ENCODE results near the gene PITPNM3. TPM values are rescaled to one million over a fixed set of nuclear protein-coding genes. Genes with fewer than 3 reads are reported as not detected.
A peak's percentile ranks its signal among the peaks of the same experiment; 100 is the strongest.

PITPNM3 gene
- total and polyA plus RNA-seq, 2 of the 8 experiments (the other 6 are each of a cell fraction or from before 2014, with no cell fraction given): 1.7 to 3.1 TPM

GRCh38 chr17:6456321-6456720 is 100.0 kb downstream of the PITPNM3 start:
- 81% methylated on average over 9 of the region's 9 CpGs; no CpG with 5 or more reads in 1 of the 2 experiments for WGBS, 2 experiments (ENCODE audit: extremely low coverage in 1 of 2, insufficient coverage in 1 of 2, insufficient read length in 1 of 2, insufficient replicate concordance in 2 of 2, low coverage in 1 of 2, low lambda C conversion rate in 2 of 2, missing lambda C conversion rate in 1 of 2)
- no peak overlapping the region for H2AFZ ChIP-seq (ENCODE audit: low read length)
- H2BK120ac ChIP-seq (replicated peaks; ENCODE audit: low read depth, low read length): no peak overlapping the region
- H3K4me1 ChIP-seq (replicated peaks in 1 of 4; ENCODE audit: control insufficient read depth in 3 of 4, insufficient read depth in 4 of 4, low read length in 3 of 4): peaks cover 2 to 49% (median 32%) of the 10 kb centered on the region in 4 experiments
- no peak overlapping the region for H3K56ac ChIP-seq (replicated peaks; ENCODE audit: insufficient read length, low read depth, low read length)
- H3K79me2 ChIP-seq (ENCODE audit: control insufficient read depth in 1 of 2, insufficient read depth in 2 of 2, low read length in 2 of 2): no peaks in the 10 kb centered on the region
- H2BK5ac ChIP-seq (ENCODE audit: low read depth, low read length): no peak overlapping the region; the same call in 1 of the 2 replicates
- no peak overlapping the region for H3K14ac ChIP-seq (ENCODE audit: insufficient read length)
- TF ChIP-seq TCF12 (IDR thresholded peaks at IDR 0.05; ENCODE audit: low read depth, low read length) (no peak), CTBP2 (IDR thresholded peaks at IDR 0.05; ENCODE audit: borderline replicate concordance, insufficient read depth, insufficient read length, low read length) (no peak), JUND (IDR thresholded peaks at IDR 0.05; ENCODE audit: low read length) (no peak), BRCA1 (IDR thresholded peaks at IDR 0.05; ENCODE audit: low read depth, low read length) (no peak), FOSL1 (IDR thresholded peaks at IDR 0.05; ENCODE audit: insufficient read depth, low read depth, low read length) (no peak), RFX5 (IDR thresholded peaks at IDR 0.05; ENCODE audit: borderline replicate concordance, low read depth, low read length) (no peak), RBBP5 (IDR thresholded peaks at IDR 0.05; ENCODE audit: borderline replicate concordance, low read depth, low read length) (no peak), SP4 (IDR thresholded peaks at IDR 0.05; ENCODE audit: low read length) (no peak), CHD1 (IDR thresholded peaks at IDR 0.05; ENCODE audit: low read depth, low read length) (no peak), TEAD4 (IDR thresholded peaks at IDR 0.05; ENCODE audit: low read depth, low read length) (no peak), EP300 (IDR thresholded peaks at IDR 0.05; ENCODE audit: borderline replicate concordance in 1 of 2, low read depth in 2 of 2, low read length in 2 of 2) (no peak), HDAC6 (IDR thresholded peaks at IDR 0.05; ENCODE audit: low read depth, low read length) (no peak)
- H4K5ac ChIP-seq (ENCODE audit: insufficient read length, low read depth, low read length): no peak overlapping the region
- no peaks in the 10 kb centered on the region for H3K79me1 ChIP-seq (ENCODE audit: low read depth, low read length)
- H4K8ac ChIP-seq (ENCODE audit: extremely low read depth, insufficient read depth, low read length): no peak overlapping the region
- H4K91ac ChIP-seq (replicated peaks; ENCODE audit: insufficient read length, low read length): peak overlapping the region; percentile 79
- no peak overlapping the region for H3K23ac ChIP-seq (ENCODE audit: insufficient read length)
- no peak for FAIRE-seq
- H3K27ac ChIP-seq (ENCODE audit: low read depth, low read length): no peak overlapping the region
- peaks cover 12% of the 10 kb centered on the region for H3K23me2 ChIP-seq (ENCODE audit: low read depth, low read length)
- no peak overlapping the region for H3K4ac ChIP-seq (replicated peaks; ENCODE audit: insufficient read length, low read depth, low read length)
- H3K27me3 ChIP-seq (replicated peaks in 1 of 4; ENCODE audit: control insufficient read depth in 3 of 4, extremely low read depth in 1 of 4, insufficient read depth in 3 of 4, low read length in 3 of 4): no peaks in the 10 kb centered on the region; a peak in 3 of 7 replicates
- POLR2A ChIA-PET (ENCODE audit: partially characterized antibody): interaction anchor here (0.6 to 4.4 kb wide), 3 partner anchors 13 to 17 kb away, joined by 3 to 58 read pairs (median 3); partner anchors contain the start of gene PIMREG
- peak overlapping the region; percentile 80; the same call in 1 of the 2 replicates for H2BK12ac ChIP-seq (ENCODE audit: low read depth, low read length)
- no peak overlapping the region for H3K18ac ChIP-seq (ENCODE audit: extremely low read depth, low read length)
- CTCF ChIA-PET (ENCODE audit: partially characterized antibody): no interaction called here
- no peak for DNase-seq (ENCODE audit: low read depth in 1 of 2, low spot score in 2 of 2)
- H3K9me3 ChIP-seq (ENCODE audit: insufficient read depth in 2 of 2, low read depth in 1 of 2, low read length in 1 of 2): no peaks in the 10 kb centered on the region
- peak overlapping the region; percentile 90; the same call in 1 of the 2 replicates for H2BK20ac ChIP-seq (ENCODE audit: low read length)
- H3K36me3 ChIP-seq (ENCODE audit: control insufficient read depth in 2 of 4, insufficient read depth in 4 of 4, low read length in 3 of 4): peaks cover 0 to 3% (median under 1%) of the 10 kb centered on the region in 4 experiments; a peak in 4 of 8 replicates
- no peak overlapping the region; a peak in 1 of 4 replicates for H3K4me2 ChIP-seq (ENCODE audit: insufficient read depth in 1 of 2, low read depth in 2 of 2, low read length in 2 of 2)
- peak overlapping the region; percentile 71; the same call in 1 of the 2 replicates for H2AK5ac ChIP-seq (ENCODE audit: low read depth, low read length)
- H2BK15ac ChIP-seq (ENCODE audit: low read length): peak overlapping the region; percentile 95; the same call in 1 of the 2 replicates
- no peak overlapping the region for H3K4me3 ChIP-seq (ENCODE audit: extremely low read depth in 1 of 4, insufficient read depth in 2 of 4, low read depth in 3 of 4, low read length in 4 of 4)
- H4K20me1 ChIP-seq (replicated peaks in 1 of 2; ENCODE audit: control insufficient read depth in 1 of 2, insufficient read depth in 2 of 2, low read length in 2 of 2): peaks cover 0 to 2% of the 10 kb centered on the region in 2 experiments
- no peak overlapping the region for H3K9ac ChIP-seq (replicated peaks in 1 of 4; ENCODE audit: extremely low read depth in 1 of 4, low read depth in 3 of 4, low read length in 3 of 4)
